Endodermal cell (in vitro differentiated cells): ENCODE measurements around the gene JPH2. TPM values are rescaled to one million over a fixed set of nuclear protein-coding genes. Genes with fewer than 3 reads are reported as not detected.
"Not testable (repeated sequence)": the region's sequence is repeated elsewhere in the genome, so short reads cannot be mapped to it uniquely, and the experiment has no call there.

ENCODE experiments used
- DNase-seq: peaks from one replicate; pipeline ENCODE4 v3.0.0-alpha.2; 2017
- H3K27ac ChIP-seq: 2 replicates; pipeline ENCODE4 v1.5.1; 2013; ENCODE audit warnings: mild to moderate bottlenecking, low read depth, low read length, moderate library complexity
- H3K27me3 ChIP-seq: 2 replicates; pipeline ENCODE4 v1.6.1; 2013; ENCODE audit warnings: mild to moderate bottlenecking, low read length, moderate library complexity; ENCODE audit not compliant: insufficient read depth, control insufficient read depth, poor library complexity, severe bottlenecking
- H3K36me3 ChIP-seq: 2 replicates; pipeline ENCODE4 v1.7.0; 2013; ENCODE audit warnings: mild to moderate bottlenecking, low read length, moderate library complexity; ENCODE audit not compliant: control insufficient read depth, insufficient read depth
- H3K4me1 ChIP-seq: one replicate; pipeline ENCODE4 v1.7.0; 2013; ENCODE audit warnings: low read length; ENCODE audit not compliant: control insufficient read depth, insufficient read depth
- H3K4me3 ChIP-seq: 2 replicates; pipeline ENCODE4 v1.5.1; 2013; ENCODE audit warnings: mild to moderate bottlenecking, low read length, moderate library complexity
- H3K9ac ChIP-seq: 2 replicates; pipeline ENCODE4 v1.6.1; 2013; ENCODE audit warnings: mild to moderate bottlenecking, low read length, moderate library complexity; ENCODE audit not compliant: poor library complexity, severe bottlenecking; ENCODE audit errors: extremely low read depth
- H3K9me3 ChIP-seq: 2 replicates; pipeline ENCODE4 v1.6.1; 2013; ENCODE audit warnings: mild to moderate bottlenecking, low read length, moderate library complexity; ENCODE audit not compliant: control insufficient read depth
- H3K27ac Mint-ChIP-seq: 2 replicates; pipeline ENCODE4 v1.8.0; 2020; ENCODE audit warnings: mixed read lengths
- H3K27me3 Mint-ChIP-seq: 2 replicates; pipeline ENCODE4 v1.8.0; 2021; ENCODE audit warnings: mild to moderate bottlenecking, mixed read lengths; ENCODE audit not compliant: insufficient read depth
- H3K36me3 Mint-ChIP-seq: 2 replicates; pipeline ENCODE4 v1.8.0; 2020; ENCODE audit warnings: low read depth, mixed read lengths
- H3K4me1 Mint-ChIP-seq: 2 replicates; pipeline ENCODE4 v1.8.0; 2020; ENCODE audit warnings: mixed read lengths
- H3K4me3 Mint-ChIP-seq: 2 replicates; pipeline ENCODE4 v1.8.0; 2020; ENCODE audit warnings: mild to moderate bottlenecking, moderate library complexity, mixed read lengths
- H3K9me3 Mint-ChIP-seq: 2 replicates; pipeline ENCODE4 v1.8.0; 2020; ENCODE audit warnings: mild to moderate bottlenecking, mixed read lengths
- CTCF ChIP-seq: fragments of 200-600 bp; sonication (generic); conservative IDR thresholded peaks from 2 replicates; pipeline ENCODE4 v1.5.0; 2021; ENCODE audit warnings: antibody characterized with exemption, mild to moderate bottlenecking
- WGBS, 2 experiments: methylation state at CpG; one replicate each; pipeline versions ENCODE4 v1.1.5 to v1.1.7; 2013; ENCODE audit warnings: missing lambda C conversion rate in 2 of 2, mixed read lengths in 1 of 2; ENCODE audit not compliant: insufficient coverage in 1 of 2, insufficient read length in 1 of 2; 5-methylcytosine and 5-hydroxymethylcytosine counted together
- total RNA-seq, 2 donors: library from RNA; stranded (reverse); fragmentation: NEBNext Ultra II Directional in 1 of 2; extraction: Animal tissue kit (Norgen Biotek cat#: 25700) in 1 of 2; gene quantifications; 2 replicates in 1 of 2; 3 replicates in 1 of 2; pipeline ENCODE4 v1.2.1, GENCODE V29; 2021

JPH2 gene
- total RNA-seq, 2 donors from 2014 or later, result 0.86 to 1.0 TPM

GRCh38 chr20:44133424-44133823, 53.6 kb downstream of the JPH2 start:
- no peak overlapping the region for H3K27ac Mint-ChIP-seq
- peaks cover 3% of the 10 kb centered on the region for H3K4me1 Mint-ChIP-seq
- H3K27ac ChIP-seq, result no peak overlapping the region
- no peak overlapping the region for H3K9ac ChIP-seq
- 90 to 100% methylated on average over 1 to 3 of the region's 4 CpGs for WGBS, 2 experiments
- TF ChIP-seq CTCF, result no peak
- DNase-seq, result peak; percentile 49
- no peak overlapping the region for H3K4me3 Mint-ChIP-seq
- no peaks in the 10 kb centered on the region for H3K27me3 ChIP-seq
- H3K36me3 Mint-ChIP-seq, result no peaks in the 10 kb centered on the region
- H3K4me3 ChIP-seq, result no peak overlapping the region
- no peaks in the 10 kb centered on the region for H3K36me3 ChIP-seq
- peaks cover 6% of the 10 kb centered on the region for H3K4me1 ChIP-seq
- no peaks in the 10 kb centered on the region for H3K9me3 ChIP-seq
- H3K27me3 Mint-ChIP-seq, result no peaks in the 10 kb centered on the region
- no peaks in the 10 kb centered on the region for H3K9me3 Mint-ChIP-seq

DNA sequence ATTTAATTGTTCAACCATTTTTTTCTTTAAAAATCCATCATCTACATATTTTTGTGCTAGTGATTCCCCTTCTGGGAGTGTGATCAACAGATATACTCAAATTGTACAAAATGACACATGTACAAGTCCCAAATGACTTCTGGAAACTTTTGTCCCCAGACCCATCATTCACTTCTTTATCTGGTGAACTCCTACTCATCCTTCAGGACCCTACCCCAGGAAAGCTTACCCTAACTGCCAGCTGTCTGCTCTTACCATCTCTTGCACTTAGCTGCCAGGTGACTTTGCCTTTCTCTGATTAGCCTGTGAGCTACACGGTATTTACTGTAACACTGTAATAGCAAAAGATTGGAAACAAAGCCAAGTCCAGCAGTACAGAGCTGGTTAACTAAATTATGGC, 55.3 kb downstream of the JPH2 start:
- Mint-ChIP-seq H3K4me3 (no peak overlapping the region), H3K9me3 (no peaks in the 10 kb centered on the region), H3K27ac (no peak overlapping the region), H3K27me3 (no peaks in the 10 kb centered on the region), H3K36me3 (no peaks in the 10 kb centered on the region), H3K4me1 (no peaks in the 10 kb centered on the region)
- Histone ChIP-seq H3K36me3 (no peaks in the 10 kb centered on the region), H3K4me3 (no peak overlapping the region), H3K27ac (no peak overlapping the region), H3K9ac (no peak overlapping the region), H3K4me1 (no peaks in the 10 kb centered on the region), H3K27me3 (no peaks in the 10 kb centered on the region), H3K9me3 (no peaks in the 10 kb centered on the region)
- 89 to 100% methylated on average over 1 of the region's 1 CpG for WGBS, 2 experiments
- DNase-seq, result peak; percentile 7
- no peak for TF ChIP-seq CTCF

DNA sequence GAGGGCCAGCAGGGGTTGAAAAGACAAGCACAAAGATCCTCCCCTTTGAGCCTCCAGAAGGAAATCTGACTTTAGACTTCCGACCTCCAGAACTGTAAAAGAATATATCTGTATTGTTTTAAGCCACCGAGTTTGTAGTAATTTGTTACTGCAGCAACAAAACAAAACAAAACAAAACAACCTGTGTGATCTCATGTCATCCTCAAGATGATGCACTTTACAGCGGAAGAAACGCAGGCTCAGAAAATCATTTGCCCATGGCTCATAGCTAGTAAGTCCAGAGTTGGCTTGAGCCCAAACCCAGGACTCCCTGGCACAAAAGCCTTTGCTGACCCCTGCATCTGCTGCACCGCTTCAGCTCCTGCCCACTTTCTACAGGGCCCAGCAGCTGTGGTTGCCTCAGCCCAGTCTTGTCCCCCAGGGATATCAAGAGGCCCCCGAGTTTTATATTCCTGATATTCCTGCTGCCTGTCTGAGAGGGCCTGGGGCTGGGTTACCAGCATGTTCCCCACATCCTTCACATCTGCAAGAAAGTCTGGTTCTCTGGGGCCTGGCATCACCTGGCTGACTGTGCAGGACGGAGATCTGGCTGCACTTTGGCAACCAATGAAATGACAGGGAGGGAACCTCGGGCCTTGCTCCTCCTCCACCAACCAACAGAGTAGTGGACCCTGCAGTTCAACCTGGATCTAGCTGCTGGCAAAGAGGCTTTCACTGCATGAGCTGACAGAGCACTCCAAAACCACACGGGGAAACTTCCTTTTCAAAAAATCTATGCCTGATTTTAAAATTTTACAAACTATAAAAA, 56.9 kb downstream of the JPH2 start:
- no peaks in the 10 kb centered on the region for H3K4me1 Mint-ChIP-seq
- no peaks in the 10 kb centered on the region for H3K36me3 Mint-ChIP-seq
- H3K27me3 ChIP-seq, result no peaks in the 10 kb centered on the region
- H3K4me3 ChIP-seq, result no peak overlapping the region
- H3K27me3 Mint-ChIP-seq, result no peaks in the 10 kb centered on the region
- no peaks in the 10 kb centered on the region for H3K4me1 ChIP-seq
- no peak for TF ChIP-seq CTCF
- no peak overlapping the region for H3K27ac ChIP-seq
- H3K9ac ChIP-seq, result no peak overlapping the region
- no peak overlapping the region for H3K4me3 Mint-ChIP-seq
- H3K9me3 ChIP-seq, result no peaks in the 10 kb centered on the region
- no peaks in the 10 kb centered on the region for H3K36me3 ChIP-seq
- no peak overlapping the region for H3K27ac Mint-ChIP-seq
- peak; percentile 50 for DNase-seq
- no peaks in the 10 kb centered on the region for H3K9me3 Mint-ChIP-seq
- 82 to 92% methylated on average over 6 to 9 of the region's 9 CpGs for WGBS, 2 experiments

- not testable (repeated sequence) for H3K27me3 Mint-ChIP-seq, H3K36me3 Mint-ChIP-seq, H3K27ac ChIP-seq, H3K9me3 Mint-ChIP-seq, DNase-seq, H3K4me3 ChIP-seq, H3K9me3 ChIP-seq, H3K27me3 ChIP-seq, H3K36me3 ChIP-seq, H3K4me1 ChIP-seq, H3K27ac Mint-ChIP-seq, H3K4me3 Mint-ChIP-seq, H3K9ac ChIP-seq, H3K4me1 Mint-ChIP-seq
- WGBS, 2 experiments, result 93 to 96% methylated on average over 3 to 7 of the region's 7 CpGs
Observed at GRCh38 chr20:44129300-44129699, 57.7 kb downstream of the JPH2 start.
